ENCODE measurements around the gene ROCK1. TPM values are rescaled to one million over a fixed set of nuclear protein-coding genes. Genes with fewer than 3 reads are reported as not detected.

ROCK1 gene
- total and polyA plus RNA-seq, 2 donors (not counting 3 experiments of a cell fraction or from before 2014, with no cell fraction given), result 5.3 to 53.0 TPM

DNA sequence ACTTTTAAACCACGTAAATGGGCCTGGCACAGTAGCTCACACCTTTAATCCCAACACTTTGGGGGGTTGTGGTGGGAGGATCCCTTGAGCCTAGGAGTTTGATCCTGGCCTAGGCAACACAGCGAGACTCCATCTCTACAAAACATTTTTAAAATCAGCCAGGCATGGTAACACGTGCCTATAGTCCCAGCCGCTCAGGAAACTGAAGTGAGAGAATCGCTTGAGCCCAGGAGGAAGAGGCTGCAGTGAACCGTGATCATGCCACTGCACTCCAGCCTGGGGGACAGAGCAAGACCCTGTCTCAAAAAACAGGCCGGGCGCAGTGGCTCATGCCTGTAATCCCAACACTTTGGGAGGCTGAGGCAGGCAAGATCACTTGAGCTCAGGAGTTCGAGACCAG lies 12.2 kb downstream of the ROCK1 start:
- CTCF ChIA-PET, result no interaction called here
- intact Hi-C loops (cut with micrococcal nuclease), result no loop called here

More for the DNA sequence above, 12.2 kb downstream of the ROCK1 start:
- DNase-seq (ENCODE audit: low read depth, low spot score) (no peak), FAIRE-seq (no peak)
- H3K9me3 ChIP-seq (replicated peaks; ENCODE audit: control insufficient read depth, insufficient read depth, low read length), result no peaks in the 10 kb centered on the region
- no peaks in the 10 kb centered on the region for H3K27me3 ChIP-seq (ENCODE audit: control insufficient read depth in 2 of 2, insufficient read depth in 2 of 2, low read length in 2 of 2)
- no peak overlapping the region for H3K9ac ChIP-seq (replicated peaks; ENCODE audit: extremely low read depth, insufficient read depth, low read length)
- no TSS peak for BruUV-seq (replicated peaks)
- no peaks in the 10 kb centered on the region for H3K36me3 ChIP-seq (ENCODE audit: control insufficient read depth in 2 of 2, extremely low read depth in 1 of 2, insufficient read depth in 2 of 2, low read length in 2 of 2)
- H3K27ac ChIP-seq (ENCODE audit: insufficient read depth, low read depth, low read length), result no peak overlapping the region
- H4K20me1 ChIP-seq (replicated peaks; ENCODE audit: control insufficient read depth, extremely low read depth, insufficient read depth, low read length), result peaks cover 37% of the 10 kb centered on the region
- H3K4me3 ChIP-seq (replicated peaks in 1 of 3; ENCODE audit: insufficient read depth in 1 of 3, low read depth in 1 of 3, low read length in 3 of 3), result no peak overlapping the region
- no peak for TF ChIP-seq POLR2A (IDR thresholded peaks at IDR 0.05; ENCODE audit: low read depth, low read length)
- TF ChIP-seq FOS (IDR thresholded peaks at IDR 0.05; ENCODE audit: borderline replicate concordance, insufficient read depth, low read length), result no peak
- TF ChIP-seq GATA2 (IDR thresholded peaks at IDR 0.05; ENCODE audit: insufficient read depth, insufficient read length, low read depth, low read length), result no peak
- TF ChIP-seq, protein P1, sequence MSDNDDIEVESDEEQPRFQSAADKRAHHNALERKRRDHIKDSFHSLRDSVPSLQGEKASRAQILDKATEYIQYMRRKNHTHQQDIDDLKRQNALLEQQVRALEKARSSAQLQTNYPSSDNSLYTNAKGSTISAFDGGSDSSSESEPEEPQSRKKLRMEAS (IDR thresholded peaks at IDR 0.05; ENCODE audit: insufficient read depth, insufficient read length), result no peak
- no peak for TF ChIP-seq POLR2AphosphoS5 (IDR thresholded peaks at IDR 0.05; ENCODE audit: insufficient read depth, low read depth, low read length)
- no peak for TF ChIP-seq MYC (IDR thresholded peaks at IDR 0.05; ENCODE audit: low read depth, low read length)
- TF ChIP-seq EZH2 (IDR thresholded peaks at IDR 0.05; ENCODE audit: borderline replicate concordance, low read depth, low read length, severe bottlenecking), result no peak
- no peak for TF ChIP-seq JUN (IDR thresholded peaks at IDR 0.05; ENCODE audit: borderline replicate concordance, insufficient read depth, insufficient read length, low read depth)
- TF ChIP-seq, protein P2, sequence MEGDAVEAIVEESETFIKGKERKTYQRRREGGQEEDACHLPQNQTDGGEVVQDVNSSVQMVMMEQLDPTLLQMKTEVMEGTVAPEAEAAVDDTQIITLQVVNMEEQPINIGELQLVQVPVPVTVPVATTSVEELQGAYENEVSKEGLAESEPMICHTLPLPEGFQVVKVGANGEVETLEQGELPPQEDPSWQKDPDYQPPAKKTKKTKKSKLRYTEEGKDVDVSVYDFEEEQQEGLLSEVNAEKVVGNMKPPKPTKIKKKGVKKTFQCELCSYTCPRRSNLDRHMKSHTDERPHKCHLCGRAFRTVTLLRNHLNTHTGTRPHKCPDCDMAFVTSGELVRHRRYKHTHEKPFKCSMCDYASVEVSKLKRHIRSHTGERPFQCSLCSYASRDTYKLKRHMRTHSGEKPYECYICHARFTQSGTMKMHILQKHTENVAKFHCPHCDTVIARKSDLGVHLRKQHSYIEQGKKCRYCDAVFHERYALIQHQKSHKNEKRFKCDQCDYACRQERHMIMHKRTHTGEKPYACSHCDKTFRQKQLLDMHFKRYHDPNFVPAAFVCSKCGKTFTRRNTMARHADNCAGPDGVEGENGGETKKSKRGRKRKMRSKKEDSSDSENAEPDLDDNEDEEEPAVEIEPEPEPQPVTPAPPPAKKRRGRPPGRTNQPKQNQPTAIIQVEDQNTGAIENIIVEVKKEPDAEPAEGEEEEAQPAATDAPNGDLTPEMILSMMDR (IDR thresholded peaks at IDR 0.05; ENCODE audit: extremely low read depth in 1 of 2, insufficient read depth in 1 of 2, low read depth in 1 of 2, low read length in 2 of 2), result no peak
- H2AFZ ChIP-seq (ENCODE audit: low read depth, low read length), result no peak overlapping the region
- dilution Hi-C loops (cut with MboI; ENCODE audit: extremely low pct_ligation_motif_present, low sequenced_read_pairs), result no loop called here
- no peak overlapping the region for H3K4me2 ChIP-seq (ENCODE audit: insufficient read depth, low read length)
- no peaks in the 10 kb centered on the region for H3K9me1 ChIP-seq (replicated peaks; ENCODE audit: control insufficient read depth, extremely low read depth, insufficient read depth, low read length)
- peaks cover 3% of the 10 kb centered on the region for H3K4me1 ChIP-seq (ENCODE audit: control insufficient read depth, extremely low read depth, insufficient read depth, low read length)
- H3K79me2 ChIP-seq (ENCODE audit: control insufficient read depth, insufficient read depth, low read length), result peaks cover 99% of the 10 kb centered on the region
- POLR2A ChIA-PET, result no interaction called here
